Measurements from ENCODE around the gene ITCH.
"Not testable (repeated sequence)": the region's sequence is repeated elsewhere in the genome, so short reads cannot be mapped to it uniquely, and the experiment has no call there.

The ITCH gene

GRCh38 chr20:34421766-34422466 is 58.8 kb downstream of the ITCH start:
- no peak for DNase-seq

DNA sequence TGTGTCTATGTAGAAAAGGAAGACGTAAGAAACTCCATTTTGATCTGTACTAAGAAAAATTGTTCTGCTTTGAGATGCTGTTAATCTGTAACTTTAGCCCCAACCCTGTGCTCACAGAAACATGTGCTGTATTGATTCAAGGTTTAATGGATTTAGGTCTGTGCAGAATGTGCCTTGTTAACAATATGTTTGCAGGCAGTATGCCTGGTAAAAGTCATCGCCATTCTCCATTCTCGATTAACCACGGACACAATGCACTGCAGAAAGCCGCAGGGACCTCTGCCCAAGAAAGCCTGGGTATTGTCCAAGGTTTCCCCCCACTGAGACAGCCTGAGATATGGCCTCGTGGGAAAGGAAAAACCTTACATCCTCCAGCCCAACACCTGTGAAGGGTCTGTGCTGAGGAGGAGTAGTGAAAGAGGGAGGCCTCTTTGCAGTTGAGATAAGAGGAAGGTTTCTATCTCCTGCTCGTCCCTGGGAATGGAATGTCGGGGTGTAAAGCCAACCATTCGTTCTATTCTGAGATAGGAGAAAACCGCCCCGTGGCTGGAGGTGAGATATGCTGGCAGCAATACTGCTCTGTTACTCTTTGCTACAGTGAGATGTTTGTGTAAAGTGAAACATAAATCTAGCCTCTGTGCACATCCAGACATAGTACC is 62.1 kb downstream of the ITCH start:
- DNase-seq: not testable (repeated sequence)

DNA sequence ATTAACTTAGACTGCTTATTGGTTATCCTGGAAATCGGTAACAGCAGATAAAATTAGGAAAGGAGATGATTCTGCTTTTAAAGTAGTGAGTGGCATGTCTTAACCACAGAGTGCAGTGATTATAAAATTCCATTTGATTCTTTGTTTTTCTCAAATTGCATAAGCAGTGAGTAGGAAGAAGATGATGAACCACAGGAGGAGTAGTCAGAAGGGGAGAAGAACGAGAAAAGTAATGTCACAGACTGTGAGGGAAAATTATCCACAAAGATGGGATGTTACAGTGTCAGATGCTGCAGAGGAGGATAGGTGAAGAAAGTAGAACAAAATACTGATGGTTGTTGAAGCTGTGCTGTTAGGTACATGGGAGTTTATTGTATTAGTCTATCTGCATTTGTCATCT is 63.0 kb downstream of the ITCH start:
- DNase-seq: no peak

GRCh38 chr20:34427331-34427730 is 64.3 kb downstream of the ITCH start:
- DNase-seq: no peak

DNA sequence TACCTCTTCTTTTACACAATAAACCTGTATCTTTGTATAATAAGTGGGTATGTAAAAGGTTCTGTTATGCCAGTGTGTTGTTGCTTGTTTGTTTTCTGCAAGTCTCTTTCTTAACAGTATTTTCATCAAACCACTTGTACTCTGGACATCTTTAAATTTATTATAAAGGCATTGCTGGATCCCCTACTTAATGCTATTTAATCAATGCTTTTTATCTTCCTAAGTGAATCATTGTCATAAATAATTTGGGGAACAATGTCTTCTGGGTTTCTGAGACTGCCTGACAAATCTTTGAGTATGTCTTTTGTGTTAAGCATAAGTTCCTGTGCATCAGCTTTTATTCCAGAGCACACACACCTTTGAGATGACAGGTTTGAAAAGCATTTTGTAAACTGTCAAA is 64.7 kb downstream of the ITCH start:
- DNase-seq: no peak

DNA sequence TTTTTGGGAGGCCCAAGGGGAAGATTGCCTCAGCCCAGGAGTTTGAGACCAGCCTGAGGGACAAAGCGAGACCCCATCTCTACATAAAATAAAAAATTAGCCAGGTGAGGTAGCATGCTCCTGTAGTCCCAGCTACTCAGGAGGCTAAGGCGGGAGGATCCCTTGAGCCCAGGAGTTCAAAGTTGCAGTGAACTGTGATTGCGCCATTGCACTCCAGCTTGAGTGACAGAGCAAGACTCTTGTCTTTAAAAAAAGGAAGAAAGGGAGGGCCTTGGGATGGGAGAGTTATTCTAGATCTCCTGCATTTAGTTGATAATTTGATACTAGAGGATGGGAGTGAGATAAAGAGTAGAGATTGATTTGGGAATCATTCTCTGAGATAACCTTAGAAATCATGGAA is 68.1 kb downstream of the ITCH start:
- DNase-seq: no peak

GRCh38 chr20:34432663-34433062 is 69.6 kb downstream of the ITCH start:
- DNase-seq: not testable (repeated sequence)

DNA sequence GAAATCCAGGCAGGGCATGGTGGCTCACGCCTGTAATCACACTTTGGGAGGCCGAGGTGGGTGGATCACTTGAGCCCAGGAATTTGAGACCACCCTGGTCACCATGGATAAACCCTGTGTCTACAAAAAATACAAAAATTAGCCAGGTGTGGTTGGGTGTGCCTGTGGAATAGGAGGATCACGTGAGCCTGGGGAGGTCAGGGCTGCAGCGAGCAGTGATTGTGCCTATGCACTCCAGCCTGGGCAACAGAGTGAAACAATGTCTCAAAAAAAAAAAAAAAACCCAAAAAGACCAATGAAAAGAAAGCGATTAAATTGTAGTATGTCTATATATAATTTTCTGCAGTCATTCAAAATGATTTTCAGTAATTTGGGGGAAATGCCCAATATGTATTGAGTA is 70.3 kb downstream of the ITCH start:
- no peak for DNase-seq

DNA sequence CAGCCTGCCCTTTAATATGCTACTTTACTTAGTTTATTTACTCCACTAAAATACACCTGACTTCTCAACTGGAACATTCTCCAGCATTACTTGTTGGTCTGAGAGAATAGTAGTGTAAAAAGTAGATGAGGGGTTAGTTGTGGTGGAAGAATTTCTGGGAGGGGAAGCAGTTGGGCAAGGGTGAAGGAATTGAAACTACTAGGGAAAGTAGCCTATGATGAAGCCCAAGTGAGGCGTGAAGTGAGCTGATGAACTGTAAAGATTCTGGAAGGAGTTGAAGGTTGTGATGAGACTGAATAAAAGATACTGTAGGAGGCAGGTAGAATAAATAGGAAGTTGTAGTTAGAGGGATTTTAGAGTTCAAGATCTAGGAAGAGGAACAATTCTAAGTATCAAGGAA is 72.5 kb downstream of the ITCH start:
- no peak for DNase-seq

GRCh38 chr20:34437330-34437986 is 74.4 kb downstream of the ITCH start:
- no peak for DNase-seq

- DNase-seq: no peak
Observed at GRCh38 chr20:34439168-34439567, 76.1 kb downstream of the ITCH start.

DNA sequence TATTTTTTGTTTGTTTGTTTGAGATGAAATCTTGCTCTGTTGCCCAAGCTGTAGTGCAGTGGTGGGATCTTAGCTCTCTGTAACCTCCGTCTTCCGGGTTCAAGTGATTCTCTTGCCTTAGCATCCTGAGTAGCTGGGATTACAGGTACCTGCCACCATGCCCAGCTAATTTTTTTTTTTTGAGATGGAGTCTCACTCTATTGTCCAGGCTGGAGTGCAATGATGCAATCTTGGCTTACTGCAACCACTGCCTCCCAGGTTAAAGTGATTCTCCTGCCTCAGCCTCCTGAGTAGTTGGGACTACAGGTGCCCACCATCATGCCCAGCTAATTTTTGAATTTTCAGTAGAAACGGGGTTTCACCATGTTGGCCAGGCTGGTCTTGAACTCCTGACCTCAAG is 78.3 kb downstream of the ITCH start:
- not testable (repeated sequence) for DNase-seq

GRCh38 chr20:34443546-34443945 is 80.5 kb downstream of the ITCH start:
- DNase-seq: no peak

DNA sequence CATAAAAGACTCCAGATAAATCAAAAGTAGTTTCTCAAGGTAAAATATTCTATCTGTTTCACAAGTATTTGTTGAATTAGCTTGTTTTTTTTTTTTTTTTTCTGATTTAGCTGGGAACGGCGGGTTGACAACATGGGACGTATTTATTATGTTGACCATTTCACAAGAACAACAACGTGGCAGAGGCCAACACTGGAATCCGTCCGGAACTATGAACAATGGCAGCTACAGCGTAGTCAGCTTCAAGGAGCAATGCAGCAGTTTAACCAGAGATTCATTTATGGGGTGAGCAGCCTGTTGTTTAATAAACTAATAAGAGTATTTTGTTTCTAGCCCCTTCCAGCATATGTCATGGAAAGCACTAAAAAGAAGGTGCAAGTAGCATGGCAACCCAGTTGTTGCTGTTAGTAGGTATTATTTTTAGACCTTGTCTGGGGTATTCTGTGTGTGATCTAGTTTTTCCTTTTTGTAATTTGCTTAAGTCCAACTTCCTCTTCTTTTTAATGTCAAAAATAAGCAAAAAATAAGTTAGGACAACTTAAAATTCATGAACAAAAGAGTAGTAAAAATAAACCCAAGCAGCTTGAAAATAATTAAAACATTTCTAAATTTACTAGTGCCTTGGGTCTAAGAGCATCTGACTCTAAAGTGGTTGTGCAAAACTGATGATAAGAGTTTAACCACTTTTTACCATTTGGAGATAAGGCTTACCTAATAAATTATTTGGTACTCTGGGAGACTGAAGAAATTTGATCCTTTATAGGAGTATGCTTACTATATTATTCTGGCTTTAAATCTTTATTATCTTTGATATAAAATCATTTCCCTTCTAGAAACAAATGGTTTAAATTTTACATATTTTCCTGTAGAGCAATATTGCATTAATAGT is 82.3 kb downstream of the ITCH start:
- no peak for DNase-seq

DNA sequence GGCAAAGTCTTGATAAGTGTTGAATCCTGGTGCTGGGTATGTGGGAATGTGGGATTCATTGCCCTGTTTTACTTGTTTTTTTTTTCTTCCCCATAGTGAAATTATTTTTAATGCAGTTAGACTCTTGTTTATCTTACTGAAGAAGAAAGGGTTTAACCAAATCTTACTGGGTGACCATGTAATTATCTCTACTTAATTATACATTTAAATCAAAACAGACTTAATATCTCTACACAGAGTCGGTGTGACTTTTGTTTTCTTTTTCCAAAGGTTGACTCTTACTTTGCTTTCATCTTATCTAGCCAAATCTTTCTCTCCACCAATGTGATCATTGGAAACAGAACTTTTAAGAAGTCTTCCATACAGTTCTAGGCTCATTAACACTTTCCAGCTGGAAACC is 85.4 kb downstream of the ITCH start:
- DNase-seq: no peak

- no peak for DNase-seq
Observed at GRCh38 chr20:34449674-34450592, 86.9 kb downstream of the ITCH start.

- no peak for DNase-seq
Observed at GRCh38 chr20:34452281-34452982, 89.4 kb downstream of the ITCH start.

- no peak for DNase-seq
Observed at GRCh38 chr20:34458631-34459030, 95.6 kb downstream of the ITCH start.

- DNase-seq: no peak
Observed at GRCh38 chr20:34459209-34459897, 96.3 kb downstream of the ITCH start.

- no peak for DNase-seq
Observed at GRCh38 chr20:34461779-34462087, 98.7 kb downstream of the ITCH start.

- no peak for DNase-seq
Observed at GRCh38 chr20:34468951-34469350, 105.9 kb downstream of the ITCH start.

Data from KG1 (cell line).